HEK293T (cell line): ENCODE data around the gene AP3D1.

ENCODE experiments used
- CTCF ChIA-PET: fragments of 350-600 bp; formaldehyde crosslinking; extraction: SDS; loops from one replicate; lab custom pipeline; 2021; ENCODE audit warnings: antibody characterized with exemption, inconsistent platforms; lab: Yijun Ruan, JAX
- POLR2A ChIA-PET: fragments of 350-600 bp; formaldehyde crosslinking; extraction: SDS; loops from one replicate; lab custom pipeline; 2020; ENCODE audit warnings: antibody characterized with exemption, inconsistent platforms; lab: Yijun Ruan, JAX
- DNase-seq: peaks from one replicate; pipeline ENCODE4 v3.0.0; 2012; ENCODE audit warnings: mixed read lengths; ENCODE audit errors: extremely low spot score
- ARNT ChIP-seq: fragments of 450-650 bp; IDR thresholded peaks from 2 replicates; pipeline ENCODE4 v1.6.1; 2017; ENCODE audit warnings: mild to moderate bottlenecking
- BHLHE40 ChIP-seq: fragments of 450-650 bp; IDR thresholded peaks from 2 replicates; pipeline ENCODE4 v1.6.1; 2016; ENCODE audit warnings: mild to moderate bottlenecking, moderate library complexity, borderline replicate concordance
- CTBP1 ChIP-seq: fragments of 450-650 bp; IDR thresholded peaks from 2 replicates; pipeline ENCODE4 v1.6.1; 2016; ENCODE audit warnings: borderline replicate concordance
- ELF4 ChIP-seq: fragments of 450-650 bp; IDR thresholded peaks from 2 replicates; pipeline ENCODE4 v1.6.1; 2017; ENCODE audit warnings: antibody characterized with exemption
- FOXA1 ChIP-seq: fragments of 450-650 bp; IDR thresholded peaks from 2 replicates; pipeline ENCODE4 v1.6.1; 2016; ENCODE audit warnings: mild to moderate bottlenecking
- FOXK2 ChIP-seq: fragments of 450-650 bp; IDR thresholded peaks from 2 replicates; pipeline ENCODE4 v1.6.1; 2016; ENCODE audit warnings: mild to moderate bottlenecking
- FOXM1 ChIP-seq: fragments of 450-650 bp; IDR thresholded peaks from 2 replicates; pipeline ENCODE4 v1.6.1; 2017; ENCODE audit warnings: mild to moderate bottlenecking, borderline replicate concordance
- HDGF ChIP-seq: fragments of 450-650 bp; IDR thresholded peaks from 2 replicates; pipeline ENCODE4 v1.6.1; 2017; ENCODE audit warnings: antibody characterized with exemption, borderline replicate concordance
- L3MBTL2 ChIP-seq: fragments of 450-650 bp; conservative IDR thresholded peaks from 2 replicates; pipeline ENCODE4 v1.6.1; 2016; ENCODE audit warnings: mild to moderate bottlenecking
- LEF1 ChIP-seq: fragments of 450-650 bp; IDR thresholded peaks from 2 replicates; pipeline ENCODE4 v1.6.1; 2017; ENCODE audit warnings: mild to moderate bottlenecking, borderline replicate concordance
- NFRKB ChIP-seq: fragments of 450-650 bp; IDR thresholded peaks from 2 replicates; pipeline ENCODE4 v1.6.1; 2016; ENCODE audit warnings: mild to moderate bottlenecking, moderate library complexity
- SP1 ChIP-seq: fragments of 450-650 bp; IDR thresholded peaks from 2 replicates; pipeline ENCODE4 v1.6.1; 2017
- SUZ12 ChIP-seq: fragments of 450-650 bp; IDR thresholded peaks from 2 replicates; pipeline ENCODE4 v1.6.1; 2016; ENCODE audit warnings: mild to moderate bottlenecking
- TARDBP ChIP-seq: fragments of 450-650 bp; IDR thresholded peaks from 2 replicates; pipeline ENCODE4 v1.6.1; 2016
- ZNF384 ChIP-seq: fragments of 450-650 bp; IDR thresholded peaks from 2 replicates; pipeline ENCODE4 v1.6.1; 2016
- TF ChIP-seq, protein P1 (sequence below): fragments of 450-650 bp; IDR thresholded peaks from 2 replicates; pipeline ENCODE4 v1.6.1; 2016

AP3D1 gene

DNA sequence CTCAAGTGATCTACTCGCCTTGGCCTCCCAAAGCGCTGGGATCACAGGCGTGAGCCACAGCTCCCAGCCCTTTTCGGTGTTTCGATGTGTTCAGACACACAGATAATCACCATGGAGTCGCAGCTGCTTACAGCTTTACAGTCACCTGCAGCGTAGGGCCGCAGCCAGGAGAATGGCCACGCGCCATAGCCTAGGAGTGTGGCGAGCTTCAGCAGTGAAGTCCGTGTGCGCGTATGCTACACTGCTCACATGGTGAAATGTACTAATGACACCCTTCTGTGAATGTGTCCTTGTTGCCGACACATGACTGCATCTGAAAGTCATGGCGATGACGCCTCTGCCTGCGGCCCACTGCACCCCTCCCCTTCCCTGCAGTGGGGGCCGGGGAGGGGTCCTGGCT, 23.6 kb downstream of the AP3D1 start:
- POLR2A ChIA-PET, result no interaction called here
- CTCF ChIA-PET, result no interaction called here
- no peak for DNase-seq
- TF ChIP-seq FOXK2 (no peak), SUZ12 (no peak), FOXA1 (no peak), SP1 (no peak), BHLHE40 (no peak), ARNT (no peak), LEF1 (no peak), HDGF (no peak), CTBP1 (no peak)
- TF ChIP-seq, protein P1, sequence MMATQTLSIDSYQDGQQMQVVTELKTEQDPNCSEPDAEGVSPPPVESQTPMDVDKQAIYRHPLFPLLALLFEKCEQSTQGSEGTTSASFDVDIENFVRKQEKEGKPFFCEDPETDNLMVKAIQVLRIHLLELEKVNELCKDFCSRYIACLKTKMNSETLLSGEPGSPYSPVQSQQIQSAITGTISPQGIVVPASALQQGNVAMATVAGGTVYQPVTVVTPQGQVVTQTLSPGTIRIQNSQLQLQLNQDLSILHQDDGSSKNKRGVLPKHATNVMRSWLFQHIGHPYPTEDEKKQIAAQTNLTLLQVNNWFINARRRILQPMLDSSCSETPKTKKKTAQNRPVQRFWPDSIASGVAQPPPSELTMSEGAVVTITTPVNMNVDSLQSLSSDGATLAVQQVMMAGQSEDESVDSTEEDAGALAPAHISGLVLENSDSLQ, result no peak

DNA sequence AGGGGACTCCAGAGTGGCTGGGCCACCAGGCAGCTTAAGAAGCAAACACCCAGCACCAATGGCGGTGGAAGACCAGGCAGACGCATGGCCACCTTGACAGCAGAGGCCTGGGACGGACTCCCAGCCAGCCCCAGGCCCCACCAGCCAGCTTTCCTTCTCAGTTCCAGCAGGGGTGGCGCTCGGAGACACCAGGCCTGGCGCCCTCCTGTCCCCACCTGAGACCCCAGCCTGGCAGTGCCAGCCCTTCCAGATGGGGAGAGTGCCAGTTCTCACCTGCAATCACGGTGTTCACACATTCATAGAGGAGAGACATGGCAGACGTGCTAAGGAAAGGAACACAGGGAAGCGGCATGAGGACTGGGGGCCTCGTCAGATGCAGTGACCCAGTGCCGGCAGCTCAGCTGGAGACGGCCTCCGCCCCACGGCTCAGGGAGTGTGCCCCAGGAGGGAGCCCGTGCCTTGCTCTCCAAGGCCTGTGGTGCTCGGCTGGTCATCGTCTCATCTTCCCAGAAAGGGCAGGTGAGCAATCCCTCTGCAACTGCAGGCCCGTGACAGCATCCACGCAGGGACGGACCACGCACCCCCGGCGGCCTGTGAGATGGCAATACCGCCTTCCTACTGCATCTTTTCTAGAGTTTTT, 24.4 kb downstream of the AP3D1 start:
- ChIA-PET CTCF (no interaction called here), POLR2A (no interaction called here)
- no peak for TF ChIP-seq SUZ12
- no peak for TF ChIP-seq TARDBP
- TF ChIP-seq ARNT, result no peak
- no peak for DNase-seq

- ChIA-PET CTCF (no interaction called here), POLR2A (no interaction called here)
- no peak for DNase-seq
- TF ChIP-seq BHLHE40, result no peak
- TF ChIP-seq FOXA1, result no peak
- TF ChIP-seq ZNF384, result no peak
- TF ChIP-seq ELF4, result no peak
- no peak for TF ChIP-seq ARNT
- TF ChIP-seq NFRKB, result no peak
- TF ChIP-seq FOXK2, result no peak
- TF ChIP-seq LEF1, result no peak
- no peak for TF ChIP-seq SUZ12
- no peak for TF ChIP-seq FOXM1
- TF ChIP-seq, protein P1, result no peak
Observed at GRCh38 chr19:2123682-2124387, 27.5 kb downstream of the AP3D1 start.

GRCh38 chr19:2122982-2123381, 28.4 kb downstream of the AP3D1 start:
- POLR2A ChIA-PET, result no interaction called here
- no peak for DNase-seq
- TF ChIP-seq L3MBTL2 (no peak), SP1 (no peak), ELF4 (no peak)
- CTCF ChIA-PET, result no interaction called here

DNA sequence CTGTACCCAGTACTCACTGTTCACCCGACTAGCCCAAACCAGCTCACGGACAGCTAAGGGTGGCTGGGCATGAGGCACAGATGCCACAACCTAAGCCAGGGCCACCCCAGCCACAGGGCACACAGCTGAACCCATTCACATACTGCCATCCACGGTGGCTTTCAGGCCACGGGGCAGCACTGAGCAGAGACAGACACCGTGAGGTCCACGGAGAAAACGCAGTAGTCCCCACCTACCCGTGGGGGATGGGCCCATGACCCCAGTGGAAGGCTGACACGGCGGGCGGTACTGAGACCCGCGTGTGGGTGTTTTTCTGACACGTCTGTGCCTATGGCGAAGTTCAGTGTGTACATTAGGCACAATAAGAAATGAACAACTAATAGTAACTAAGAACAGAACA, 29.1 kb downstream of the AP3D1 start:
- no peak for DNase-seq
- TF ChIP-seq ELF4 (no peak), ARNT (no peak), FOXA1 (no peak), SUZ12 (no peak), LEF1 (no peak), NFRKB (no peak), FOXK2 (no peak), BHLHE40 (no peak), CTBP1 (no peak), TARDBP (no peak), HDGF (no peak), SP1 (no peak), L3MBTL2 (no peak), ZNF384 (no peak), FOXM1 (no peak)
- TF ChIP-seq, protein P1, result no peak
- ChIA-PET POLR2A (no interaction called here), CTCF (no interaction called here)

DNA sequence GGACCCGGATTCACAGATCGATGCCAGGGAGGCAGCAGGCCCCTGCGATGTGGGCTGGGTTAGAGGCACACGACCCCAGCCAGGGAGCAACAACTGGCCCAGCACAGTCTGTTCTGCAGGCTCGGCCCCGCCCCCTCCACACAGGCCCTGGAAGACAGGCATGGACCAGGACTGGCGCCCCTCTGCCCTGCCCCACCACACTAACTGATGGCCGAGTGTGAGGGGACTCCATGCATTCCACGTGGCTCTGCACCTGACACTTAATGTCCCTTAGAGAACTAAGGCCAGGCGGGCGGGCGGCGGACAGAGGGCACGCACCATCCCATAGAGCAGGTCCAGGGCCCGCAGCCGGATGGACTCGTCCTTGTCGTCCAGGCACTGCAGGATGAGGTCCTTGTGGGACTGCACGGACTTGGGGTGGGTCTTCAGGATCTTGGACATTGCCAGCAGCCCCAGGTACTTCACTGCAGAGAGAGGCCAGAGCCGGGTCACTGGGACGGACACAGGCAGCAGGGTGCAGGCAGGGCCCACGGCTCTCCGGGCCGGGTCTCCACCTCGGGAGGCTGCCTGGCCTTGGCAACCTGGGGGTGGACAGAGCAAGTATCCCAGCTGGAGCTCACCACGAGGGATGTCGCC, 29.8 kb downstream of the AP3D1 start:
- TF ChIP-seq BHLHE40 (no peak), SUZ12 (no peak), ELF4 (no peak), TARDBP (no peak), ZNF384 (no peak), L3MBTL2 (no peak), HDGF (no peak), ARNT (no peak), FOXM1 (no peak), LEF1 (no peak), NFRKB (no peak), CTBP1 (no peak), SP1 (no peak), FOXA1 (no peak), FOXK2 (no peak)
- TF ChIP-seq, protein P1, result no peak
- CTCF ChIA-PET, result no interaction called here
- DNase-seq, result no peak
- POLR2A ChIA-PET, result no interaction called here
